HL-60 (cell line): ENCODE data around the gene SYT11.
A peak's percentile ranks its signal among the peaks of the same experiment; 100 is the strongest.

Source experiments
- DNase-seq, 2 experiments: peaks; one replicate each; pipeline ENCODE4 v3.0.0-alpha.2; 2010 to 2020; ENCODE audit warnings: low read depth in 1 of 2, low spot score in 1 of 2
- H3K27ac ChIP-seq: fragments of 250-450 bp; sonication (Bioruptor Pico); replicated peaks from 2 replicates; pipeline ENCODE4 v1.5.1; 2020; ENCODE audit warnings: mild to moderate bottlenecking, moderate library complexity
- H3K27me3 ChIP-seq: fragments of 250-450 bp; sonication (Bioruptor Pico); 2 replicates; pipeline ENCODE4 v1.5.1; 2021; ENCODE audit warnings: mild to moderate bottlenecking, moderate library complexity; ENCODE audit not compliant: insufficient read depth, poor library complexity, severe bottlenecking
- H3K4me3 ChIP-seq: replicated peaks from 2 replicates; pipeline ENCODE4 v1.5.1; 2011; ENCODE audit warnings: mild to moderate bottlenecking, control low read depth, low read length; ENCODE audit not compliant: insufficient read depth
- GABPA ChIP-seq: IDR thresholded peaks from 2 replicates; pipeline ENCODE4 v1.6.1; 2012; ENCODE audit warnings: low read depth
- POLR2AphosphoS5 ChIP-seq: IDR thresholded peaks from 2 replicates; pipeline ENCODE4 v1.6.1; 2012; ENCODE audit warnings: low read depth
- SPI1 ChIP-seq: IDR thresholded peaks from 2 replicates; pipeline ENCODE4 v1.6.1; 2012; ENCODE audit warnings: low read depth, mild to moderate bottlenecking, borderline replicate concordance
- TF ChIP-seq, protein P1 (sequence below): IDR thresholded peaks from one replicate; pipeline ENCODE4 v1.5.1; 2011; ENCODE audit warnings: low read length, control low read depth, inconsistent platforms; ENCODE audit not compliant: insufficient read depth
- TF ChIP-seq, protein P2 (sequence below): IDR thresholded peaks from 2 replicates; pipeline ENCODE4 v1.6.1; 2012; ENCODE audit warnings: low read depth; ENCODE audit not compliant: insufficient replicate concordance

SYT11 gene

GRCh38 chr1:155898888-155899287, 39.5 kb downstream of the SYT11 start:
- H3K27me3 ChIP-seq, result no peaks in the 10 kb centered on the region
- no peak overlapping the region for H3K27ac ChIP-seq
- no peak overlapping the region for H3K4me3 ChIP-seq
- DNase-seq, result no peak
- TF ChIP-seq POLR2AphosphoS5, result no peak

GRCh38 chr1:155899683-155900082, 40.3 kb downstream of the SYT11 start:
- H3K27ac ChIP-seq, result no peak overlapping the region
- no peak overlapping the region for H3K4me3 ChIP-seq
- no peak for DNase-seq
- TF ChIP-seq GABPA (no peak), SPI1 (no peak), POLR2AphosphoS5 (no peak)
- TF ChIP-seq, protein P1, sequence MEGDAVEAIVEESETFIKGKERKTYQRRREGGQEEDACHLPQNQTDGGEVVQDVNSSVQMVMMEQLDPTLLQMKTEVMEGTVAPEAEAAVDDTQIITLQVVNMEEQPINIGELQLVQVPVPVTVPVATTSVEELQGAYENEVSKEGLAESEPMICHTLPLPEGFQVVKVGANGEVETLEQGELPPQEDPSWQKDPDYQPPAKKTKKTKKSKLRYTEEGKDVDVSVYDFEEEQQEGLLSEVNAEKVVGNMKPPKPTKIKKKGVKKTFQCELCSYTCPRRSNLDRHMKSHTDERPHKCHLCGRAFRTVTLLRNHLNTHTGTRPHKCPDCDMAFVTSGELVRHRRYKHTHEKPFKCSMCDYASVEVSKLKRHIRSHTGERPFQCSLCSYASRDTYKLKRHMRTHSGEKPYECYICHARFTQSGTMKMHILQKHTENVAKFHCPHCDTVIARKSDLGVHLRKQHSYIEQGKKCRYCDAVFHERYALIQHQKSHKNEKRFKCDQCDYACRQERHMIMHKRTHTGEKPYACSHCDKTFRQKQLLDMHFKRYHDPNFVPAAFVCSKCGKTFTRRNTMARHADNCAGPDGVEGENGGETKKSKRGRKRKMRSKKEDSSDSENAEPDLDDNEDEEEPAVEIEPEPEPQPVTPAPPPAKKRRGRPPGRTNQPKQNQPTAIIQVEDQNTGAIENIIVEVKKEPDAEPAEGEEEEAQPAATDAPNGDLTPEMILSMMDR, result no peak
- TF ChIP-seq, protein P2, sequence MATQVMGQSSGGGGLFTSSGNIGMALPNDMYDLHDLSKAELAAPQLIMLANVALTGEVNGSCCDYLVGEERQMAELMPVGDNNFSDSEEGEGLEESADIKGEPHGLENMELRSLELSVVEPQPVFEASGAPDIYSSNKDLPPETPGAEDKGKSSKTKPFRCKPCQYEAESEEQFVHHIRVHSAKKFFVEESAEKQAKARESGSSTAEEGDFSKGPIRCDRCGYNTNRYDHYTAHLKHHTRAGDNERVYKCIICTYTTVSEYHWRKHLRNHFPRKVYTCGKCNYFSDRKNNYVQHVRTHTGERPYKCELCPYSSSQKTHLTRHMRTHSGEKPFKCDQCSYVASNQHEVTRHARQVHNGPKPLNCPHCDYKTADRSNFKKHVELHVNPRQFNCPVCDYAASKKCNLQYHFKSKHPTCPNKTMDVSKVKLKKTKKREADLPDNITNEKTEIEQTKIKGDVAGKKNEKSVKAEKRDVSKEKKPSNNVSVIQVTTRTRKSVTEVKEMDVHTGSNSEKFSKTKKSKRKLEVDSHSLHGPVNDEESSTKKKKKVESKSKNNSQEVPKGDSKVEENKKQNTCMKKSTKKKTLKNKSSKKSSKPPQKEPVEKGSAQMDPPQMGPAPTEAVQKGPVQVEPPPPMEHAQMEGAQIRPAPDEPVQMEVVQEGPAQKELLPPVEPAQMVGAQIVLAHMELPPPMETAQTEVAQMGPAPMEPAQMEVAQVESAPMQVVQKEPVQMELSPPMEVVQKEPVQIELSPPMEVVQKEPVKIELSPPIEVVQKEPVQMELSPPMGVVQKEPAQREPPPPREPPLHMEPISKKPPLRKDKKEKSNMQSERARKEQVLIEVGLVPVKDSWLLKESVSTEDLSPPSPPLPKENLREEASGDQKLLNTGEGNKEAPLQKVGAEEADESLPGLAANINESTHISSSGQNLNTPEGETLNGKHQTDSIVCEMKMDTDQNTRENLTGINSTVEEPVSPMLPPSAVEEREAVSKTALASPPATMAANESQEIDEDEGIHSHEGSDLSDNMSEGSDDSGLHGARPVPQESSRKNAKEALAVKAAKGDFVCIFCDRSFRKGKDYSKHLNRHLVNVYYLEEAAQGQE, result no peak
- H3K27me3 ChIP-seq, result no peaks in the 10 kb centered on the region

DNA sequence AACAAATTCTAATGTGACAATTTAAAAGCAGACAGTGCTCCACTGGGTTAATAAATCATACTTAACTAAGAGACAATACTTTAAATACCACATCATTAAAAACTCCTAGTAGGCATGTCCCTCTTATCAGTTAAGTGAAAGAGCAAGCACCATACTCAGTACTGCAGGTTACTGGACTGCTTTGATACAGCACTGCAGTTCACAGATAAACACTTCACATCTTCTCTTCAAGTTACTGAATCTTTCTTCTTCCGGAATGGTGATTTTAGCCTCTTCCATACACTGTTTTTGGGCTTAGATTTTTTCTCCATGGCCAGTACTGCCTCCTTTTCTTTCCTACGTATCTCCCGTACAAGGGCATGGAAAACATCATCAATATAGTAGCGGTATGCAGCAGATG, 40.8 kb downstream of the SYT11 start:
- Histone ChIP-seq H3K4me3 (no peak overlapping the region), H3K27ac (no peak overlapping the region), H3K27me3 (no peaks in the 10 kb centered on the region)
- no peak for TF ChIP-seq POLR2AphosphoS5
- no peak for DNase-seq

DNA sequence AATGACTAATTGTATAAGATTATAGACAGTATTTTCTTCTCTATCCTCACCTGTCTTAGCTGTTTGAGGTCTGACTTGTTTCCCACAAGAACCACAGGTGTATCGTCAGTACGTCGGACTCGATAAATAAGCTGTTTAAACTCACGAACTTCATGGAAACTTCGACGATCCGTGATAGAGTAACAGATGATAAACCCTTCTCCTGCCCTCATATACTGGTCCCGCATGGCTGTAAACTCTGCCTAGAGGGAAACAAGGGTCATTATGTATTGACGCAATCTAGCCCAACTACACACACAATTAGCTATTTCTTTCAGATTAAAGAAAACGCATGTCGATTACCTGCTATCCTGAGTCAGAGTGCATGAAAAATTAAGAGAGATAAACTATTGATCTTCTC, 44.9 kb downstream of the SYT11 start:
- no peak for DNase-seq
- H3K27me3 ChIP-seq, result no peaks in the 10 kb centered on the region
- H3K4me3 ChIP-seq, result no peak overlapping the region
- no peak for TF ChIP-seq SPI1
- H3K27ac ChIP-seq, result no peak overlapping the region

- H3K27me3 ChIP-seq, result no peaks in the 10 kb centered on the region
- H3K27ac ChIP-seq, result peak overlapping the region; percentile 65
- peak; percentile 69 to 87 for DNase-seq
- TF ChIP-seq, protein P1, result no peak
- no peak for TF ChIP-seq GABPA
- TF ChIP-seq SPI1, result no peak
- TF ChIP-seq, protein P2, result no peak
- TF ChIP-seq POLR2AphosphoS5, result no peak
- H3K4me3 ChIP-seq, result no peak overlapping the region
Observed at GRCh38 chr1:155909894-155910293, 50.5 kb downstream of the SYT11 start.
